ENCODE measurements around the gene CLDN19.

CLDN19 gene

GRCh38 chr1:42765832-42766740 is 26.1 kb upstream of the CLDN19 start:
- ChIA-PET CTCF (interaction anchor here (0.8 to 4.7 kb wide), 15 partner anchors 9 to 618 kb away, joined by 3 to 59 read pairs (median 4); partner anchors contain the start of genes CLDN19 and ZNF691), POLR2A (interaction anchor here (0.6 to 1.8 kb wide), 18 partner anchors 12 to 1269 kb away, joined by 3 to 9 read pairs (median 4); partner anchors contain the start of genes ERMAP, SVBP, TMEM269 and YBX1)
- H3K4me3 ChIP-seq (ENCODE audit: low read depth, low read length) = peak overlapping the region; percentile 100
- no peak for DNase-seq (ENCODE audit: low read depth, low spot score)
- TF ChIP-seq CTCF (IDR thresholded peaks at IDR 0.05; ENCODE audit: insufficient read depth, low read length, missing control alignments) = peak; percentile 61

- POLR2A ChIA-PET = interaction anchor here (0.8 to 1.5 kb wide), 5 partner anchors 20 to 108 kb away, joined by 3 to 5 read pairs (median 3); partner anchors contain the start of gene YBX1
- CTCF ChIA-PET = interaction anchor here (0.9 to 4.7 kb wide), 8 partner anchors 8 to 587 kb away, joined by 3 to 59 read pairs (median 14); no protein-coding TSS in a partner anchor
- DNase-seq (ENCODE audit: low read depth, low spot score) = no peak
- peak overlapping the region; percentile 100 for H3K4me3 ChIP-seq (ENCODE audit: low read depth, low read length)
- no peak for TF ChIP-seq CTCF (IDR thresholded peaks at IDR 0.05; ENCODE audit: insufficient read depth, low read length, missing control alignments)
Observed at GRCh38 chr1:42765269-42765668, 25.2 kb upstream of the CLDN19 start.

- no peak for TF ChIP-seq CTCF (IDR thresholded peaks at IDR 0.05; ENCODE audit: insufficient read depth, low read length, missing control alignments)
- DNase-seq (ENCODE audit: low read depth, low spot score) = no peak
- no peak overlapping the region for H3K4me3 ChIP-seq (ENCODE audit: low read depth, low read length)
- ChIA-PET CTCF (interaction anchor here (1.1 to 3.8 kb wide), 6 partner anchors 8 to 312 kb away, joined by 3 to 15 read pairs (median 4); no protein-coding TSS in a partner anchor), POLR2A (no interaction called here)
Observed at GRCh38 chr1:42762269-42762668, 22.2 kb upstream of the CLDN19 start.

GRCh38 chr1:42761567-42761966 is 21.5 kb upstream of the CLDN19 start:
- ChIA-PET POLR2A (no interaction called here), CTCF (interaction anchor here (1.1 to 3.8 kb wide), 4 partner anchors 11 to 225 kb away, joined by 3 to 15 read pairs (median 4); no protein-coding TSS in a partner anchor)
- DNase-seq (ENCODE audit: low read depth, low spot score) = no peak
- no peak for TF ChIP-seq CTCF (IDR thresholded peaks at IDR 0.05; ENCODE audit: insufficient read depth, low read length, missing control alignments)
- no peak overlapping the region for H3K4me3 ChIP-seq (ENCODE audit: low read depth, low read length)

- no peak for TF ChIP-seq CTCF (IDR thresholded peaks at IDR 0.05; ENCODE audit: insufficient read depth, low read length, missing control alignments)
- H3K4me3 ChIP-seq (ENCODE audit: low read depth, low read length) = no peak overlapping the region
- ChIA-PET CTCF (interaction anchor here (1.1 to 3.6 kb wide), 6 partner anchors 8 to 316 kb away, joined by 3 to 34 read pairs (median 8); partner anchors contain the start of genes C1orf50 and P3H1), POLR2A (no interaction called here)
- no peak for DNase-seq (ENCODE audit: low read depth, low spot score)
Observed at GRCh38 chr1:42759114-42759513, 19.1 kb upstream of the CLDN19 start.

- TF ChIP-seq CTCF (IDR thresholded peaks at IDR 0.05; ENCODE audit: insufficient read depth, low read length, missing control alignments) = no peak
- DNase-seq (ENCODE audit: low read depth, low spot score) = no peak
- no peak overlapping the region for H3K4me3 ChIP-seq (ENCODE audit: low read depth, low read length)
- ChIA-PET POLR2A (no interaction called here), CTCF (interaction anchor here (1.1 to 3.6 kb wide), 7 partner anchors 8 to 316 kb away, joined by 3 to 34 read pairs (median 8); partner anchors contain the start of genes C1orf50 and P3H1)
Observed at GRCh38 chr1:42758641-42759040, 18.6 kb upstream of the CLDN19 start.
